ENCODE data around the gene AFAP1.

DNA sequence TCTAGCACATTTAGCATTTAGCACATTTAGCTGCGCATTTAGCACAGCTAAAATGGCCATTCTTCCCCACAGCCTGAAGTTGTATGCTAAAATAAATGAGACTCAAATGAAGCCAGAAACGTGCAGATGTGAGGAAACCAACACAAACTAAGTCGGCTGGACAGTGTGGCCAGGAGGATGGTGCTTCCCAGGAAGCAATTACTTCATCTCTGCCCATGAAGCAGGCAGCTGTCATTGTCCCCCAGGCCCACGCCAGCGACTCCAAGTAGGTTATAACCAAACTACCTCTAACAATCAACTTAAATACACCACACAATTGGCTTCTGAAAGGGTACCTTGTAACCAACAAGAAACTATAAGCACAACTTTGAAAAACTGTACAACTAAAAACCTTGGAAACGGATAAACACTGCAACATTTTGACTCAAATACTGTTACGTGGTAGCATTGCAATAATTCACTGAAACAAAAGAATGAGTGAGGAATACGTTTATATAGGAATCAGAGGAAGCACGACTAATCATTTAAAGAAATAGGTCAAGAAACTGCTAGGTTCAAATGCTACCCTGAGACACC, 39.2 kb downstream of the AFAP1 start:
- TF ChIP-seq, protein P1, sequence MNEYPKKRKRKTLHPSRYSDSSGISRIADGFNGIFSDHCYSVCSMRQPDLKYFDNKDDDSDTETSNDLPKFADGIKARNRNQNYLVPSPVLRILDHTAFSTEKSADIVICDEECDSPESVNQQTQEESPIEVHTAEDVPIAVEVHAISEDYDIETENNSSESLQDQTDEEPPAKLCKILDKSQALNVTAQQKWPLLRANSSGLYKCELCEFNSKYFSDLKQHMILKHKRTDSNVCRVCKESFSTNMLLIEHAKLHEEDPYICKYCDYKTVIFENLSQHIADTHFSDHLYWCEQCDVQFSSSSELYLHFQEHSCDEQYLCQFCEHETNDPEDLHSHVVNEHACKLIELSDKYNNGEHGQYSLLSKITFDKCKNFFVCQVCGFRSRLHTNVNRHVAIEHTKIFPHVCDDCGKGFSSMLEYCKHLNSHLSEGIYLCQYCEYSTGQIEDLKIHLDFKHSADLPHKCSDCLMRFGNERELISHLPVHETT (tag by site-specific recombination; IDR thresholded peaks at IDR 0.05) = no peak
- no peak for TF ChIP-seq ZFP41 (tag by site-specific recombination; IDR thresholded peaks at IDR 0.05; ENCODE audit: borderline replicate concordance)
- TF ChIP-seq SP7 (tag by site-specific recombination; IDR thresholded peaks at IDR 0.05) = no peak
- TF ChIP-seq ZNF140 (tag by site-specific recombination; IDR thresholded peaks at IDR 0.05) = no peak
- TF ChIP-seq ZNF560 (tag by site-specific recombination; IDR thresholded peaks at IDR 0.05; ENCODE audit: borderline replicate concordance) = no peak
- no peak for TF ChIP-seq CTCF (tag by site-specific recombination; IDR thresholded peaks at IDR 0.05)
- no peak for TF ChIP-seq ZNF24 (tag by site-specific recombination; IDR thresholded peaks at IDR 0.05)
- no peak for TF ChIP-seq ZBTB17 (tag by site-specific recombination; IDR thresholded peaks at IDR 0.05)
